T47D (cell line): ENCODE measurements around the gene JOSD1.

ENCODE experiments used
- DNase-seq, 2 experiments: peaks; one replicate each; pipeline versions ENCODE4 v3.0.0 to v3.0.0-alpha.2; 2011 to 2012; ENCODE audit warnings: low read depth in 1 of 2, low spot score in 1 of 2
- JUND ChIP-seq: IDR thresholded peaks from 2 replicates; pipeline ENCODE4 v1.6.1; 2012; ENCODE audit warnings: low read depth
- in situ Hi-C: cut with HindIII; loops from 2 replicates; pipeline ENCODE4 v1.10.0; 2016; ENCODE audit warnings: low sequenced_read_pairs, low pct_unique_long_range_greater_than_20kb

JOSD1 gene

DNA sequence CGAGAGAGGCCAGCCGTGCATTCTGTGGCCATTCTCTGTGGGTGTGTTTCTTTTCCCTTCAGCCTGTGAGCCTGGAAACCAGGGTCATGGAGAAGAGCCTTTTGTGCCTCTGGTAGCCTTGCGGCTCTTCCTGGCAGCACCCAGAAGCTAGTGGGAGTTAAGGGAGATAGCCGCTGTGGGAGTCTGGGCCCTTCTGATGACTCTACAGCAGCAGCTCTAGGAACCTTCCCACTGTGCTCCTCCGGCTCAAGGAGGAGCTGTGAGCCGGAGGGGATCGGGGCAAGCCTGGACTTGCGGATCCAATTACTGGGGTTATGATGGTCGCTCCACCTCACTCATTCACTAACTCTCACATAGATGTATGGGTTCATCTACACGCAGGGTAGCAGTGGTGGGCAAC, 15.5 kb upstream of the JOSD1 start:
- in situ Hi-C loops, result no loop called here
- no peak for TF ChIP-seq JUND
- no peak for DNase-seq

DNA sequence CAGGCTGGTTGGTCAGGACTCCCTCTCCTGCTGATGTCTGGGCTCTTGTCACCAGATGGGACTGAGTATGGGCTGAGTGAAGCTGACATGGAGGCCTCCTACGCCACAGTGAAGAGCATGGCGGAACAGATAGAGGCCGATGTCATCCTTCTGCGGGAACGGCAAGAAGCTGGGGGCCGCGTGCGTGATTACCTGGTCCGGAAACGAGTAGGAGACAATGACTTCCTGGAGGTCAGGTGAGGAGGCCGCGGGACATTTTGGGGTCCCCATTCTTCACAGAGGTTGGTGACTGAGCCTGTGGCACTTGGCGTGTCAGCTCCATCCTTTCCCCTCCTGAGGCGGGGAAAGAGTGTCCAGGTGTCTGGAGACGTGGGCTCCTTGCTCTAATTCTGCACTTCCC, 15.1 kb upstream of the JOSD1 start:
- in situ Hi-C loops, result no loop called here
- DNase-seq, result no peak
- TF ChIP-seq JUND, result no peak

DNA sequence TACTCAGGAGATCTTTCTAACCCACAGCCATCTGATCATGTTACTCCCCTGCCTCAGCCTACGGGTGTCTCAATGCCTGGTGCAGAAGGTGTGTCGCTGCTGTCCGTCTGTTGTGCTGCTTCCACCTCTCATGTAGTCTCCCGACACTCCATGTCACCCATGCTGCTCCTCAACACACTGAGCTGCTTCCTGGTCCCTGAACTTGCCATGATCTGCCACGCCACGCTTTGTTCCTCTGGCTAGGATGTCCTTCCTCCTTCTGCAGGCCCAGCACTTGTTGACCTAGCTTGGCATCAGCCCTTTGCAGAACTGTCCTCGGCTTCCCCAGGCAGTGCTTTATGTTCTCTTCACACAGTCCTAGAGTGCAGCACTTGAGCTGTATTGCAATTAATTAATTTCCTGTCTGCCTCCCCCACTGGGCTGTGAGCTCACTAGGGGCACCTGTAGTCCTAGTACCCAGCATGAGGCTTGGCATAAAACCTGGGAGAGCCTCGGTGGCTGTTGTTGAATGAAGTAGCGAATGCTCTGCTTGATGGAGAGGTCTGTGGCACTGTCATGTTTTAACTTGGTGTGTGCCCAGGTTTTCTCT, 14.5 kb upstream of the JOSD1 start:
- DNase-seq, result no peak
- in situ Hi-C loops, result no loop called here

DNA sequence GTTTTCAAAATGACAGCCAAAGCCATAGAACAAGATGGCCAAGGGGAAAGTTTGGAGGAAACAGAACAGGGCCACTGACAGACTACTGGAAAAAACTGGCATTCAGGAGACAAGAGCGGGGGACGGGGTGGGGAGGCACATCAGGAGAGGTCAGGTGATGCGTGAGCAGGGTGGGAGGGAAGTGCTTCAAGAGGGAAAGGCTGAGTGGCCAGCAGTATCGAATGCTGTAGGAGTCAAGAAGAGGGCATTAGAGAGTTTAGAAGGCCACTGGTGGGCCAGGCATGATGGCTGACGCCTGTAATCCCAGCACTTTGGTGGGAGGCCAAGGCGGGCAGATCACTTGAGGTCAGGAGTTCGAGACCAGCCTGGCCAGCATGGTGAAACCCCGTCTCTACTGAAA, 13.2 kb upstream of the JOSD1 start:
- in situ Hi-C loops, result no loop called here
- no peak for TF ChIP-seq JUND

More for the DNA sequence above, 14.5 kb upstream of the JOSD1 start:
- no peak for TF ChIP-seq JUND

DNA sequence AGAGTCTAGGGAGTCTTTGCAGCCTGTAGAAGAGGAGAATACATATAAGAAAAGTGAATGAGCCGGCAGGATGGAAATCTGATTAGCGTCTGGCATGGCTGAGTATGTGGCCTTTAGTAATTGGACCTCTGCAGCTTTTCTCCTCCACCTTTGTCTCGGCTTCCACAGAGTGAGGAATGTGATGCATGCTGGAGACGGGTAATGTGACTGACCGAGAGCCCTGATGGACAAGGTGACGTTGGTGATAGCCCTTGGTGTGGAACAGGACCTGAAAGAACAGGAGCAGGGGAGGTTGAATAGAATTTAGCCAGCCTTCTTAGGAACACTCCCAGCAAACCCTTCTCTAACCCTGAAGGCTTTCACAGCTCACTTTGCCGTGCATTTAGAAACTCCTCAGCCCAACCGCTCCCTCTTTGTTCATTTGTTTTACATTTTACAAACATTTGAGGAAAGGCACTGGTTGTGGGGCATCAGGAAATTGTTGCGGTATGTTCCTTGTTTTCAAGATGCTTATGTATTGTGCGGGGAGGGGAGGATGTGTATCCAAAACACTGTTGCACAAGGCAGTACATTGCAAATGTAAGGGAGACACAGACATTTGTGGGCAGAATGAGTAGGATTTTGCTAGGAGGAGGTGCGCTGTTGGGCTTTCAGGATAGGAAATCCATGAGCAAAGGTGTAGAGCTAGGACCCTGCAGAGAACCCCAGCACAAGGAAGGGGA, 11.9 kb upstream of the JOSD1 start:
- in situ Hi-C loops, result no loop called here
- TF ChIP-seq JUND, result no peak
- DNase-seq, result no peak

More for the DNA sequence above, 13.2 kb upstream of the JOSD1 start:
- DNase-seq, result no peak

DNA sequence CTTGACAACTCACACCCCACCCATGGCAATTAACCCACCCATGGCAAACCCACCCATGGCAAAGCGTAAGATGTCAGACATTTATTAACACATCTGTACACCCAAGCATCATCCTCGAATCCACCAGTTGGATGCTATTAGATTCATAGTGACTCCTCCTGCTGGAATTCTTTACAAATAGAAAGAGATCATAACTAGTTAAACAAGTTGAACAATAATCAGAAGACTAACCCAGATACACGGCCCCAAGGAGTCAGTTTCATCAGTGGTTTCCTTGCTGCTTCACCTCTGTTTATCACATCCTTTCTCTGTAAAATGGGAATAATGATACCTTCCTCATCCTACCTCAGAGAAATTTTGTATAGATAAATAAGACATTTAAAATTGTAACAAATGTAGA, 10.1 kb upstream of the JOSD1 start:
- in situ Hi-C loops, result no loop called here
- TF ChIP-seq JUND, result no peak
- no peak for DNase-seq

DNA sequence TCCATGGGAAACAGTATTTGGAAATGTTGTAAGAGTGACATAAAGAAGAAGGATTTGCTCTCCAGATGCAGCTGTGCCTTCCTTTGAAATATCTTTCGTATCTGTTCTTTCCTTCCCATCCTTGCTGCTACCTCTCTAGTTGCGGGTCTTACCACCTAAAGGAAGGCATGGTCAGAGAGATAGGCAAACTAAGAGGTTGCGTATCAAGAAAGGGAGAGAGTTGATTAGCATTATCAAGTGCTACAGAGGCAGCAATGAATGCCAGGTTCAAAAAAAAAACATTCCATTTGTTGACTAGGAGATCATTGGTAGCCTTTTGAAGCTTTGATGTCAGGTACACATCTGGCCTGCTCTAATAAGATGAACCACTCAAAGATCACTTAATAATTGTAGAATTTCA, 9.6 kb upstream of the JOSD1 start:
- in situ Hi-C loops, result no loop called here
- no peak for DNase-seq
- no peak for TF ChIP-seq JUND

DNA sequence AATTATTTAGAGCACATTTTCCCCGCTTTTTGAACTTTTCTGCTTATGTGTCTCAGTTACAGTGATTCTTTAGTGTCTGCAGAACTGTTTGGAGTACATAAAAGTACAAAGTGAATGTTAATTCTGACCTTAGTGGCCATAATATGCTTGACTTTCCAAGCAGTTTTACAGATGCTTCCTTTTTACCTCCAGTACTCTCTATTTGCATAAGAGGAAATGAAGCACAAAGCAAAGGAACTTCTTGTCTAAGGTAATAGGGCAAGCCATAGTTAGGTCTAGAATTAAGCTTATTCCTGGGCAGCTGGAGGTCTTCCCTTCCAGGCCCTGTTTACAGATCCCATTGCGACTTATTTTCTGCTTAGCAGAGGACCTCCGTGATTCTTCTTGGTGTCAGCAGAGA, 8.6 kb upstream of the JOSD1 start:
- no peak for DNase-seq
- in situ Hi-C loops, result no loop called here
- TF ChIP-seq JUND, result no peak

DNA sequence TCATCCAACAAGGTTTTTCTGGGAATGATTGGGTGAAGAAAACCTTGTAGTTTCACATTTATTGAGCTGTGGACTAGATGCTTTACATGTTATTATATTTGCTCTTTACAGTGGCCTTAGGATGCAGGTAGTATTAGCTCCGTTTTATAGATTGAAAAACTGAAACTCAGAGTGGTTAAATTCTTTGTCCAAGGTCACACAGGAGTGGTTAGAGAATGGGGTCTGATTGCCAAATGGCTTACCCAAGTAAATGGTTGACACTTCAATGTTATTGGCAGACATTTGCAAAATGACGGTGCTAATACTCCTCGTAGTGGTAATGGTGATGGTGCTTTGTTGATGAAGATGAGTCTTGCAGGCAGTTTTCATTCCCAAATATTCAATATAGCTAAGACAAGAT, 7.2 kb upstream of the JOSD1 start:
- in situ Hi-C loops, result no loop called here
- no peak for TF ChIP-seq JUND

DNA sequence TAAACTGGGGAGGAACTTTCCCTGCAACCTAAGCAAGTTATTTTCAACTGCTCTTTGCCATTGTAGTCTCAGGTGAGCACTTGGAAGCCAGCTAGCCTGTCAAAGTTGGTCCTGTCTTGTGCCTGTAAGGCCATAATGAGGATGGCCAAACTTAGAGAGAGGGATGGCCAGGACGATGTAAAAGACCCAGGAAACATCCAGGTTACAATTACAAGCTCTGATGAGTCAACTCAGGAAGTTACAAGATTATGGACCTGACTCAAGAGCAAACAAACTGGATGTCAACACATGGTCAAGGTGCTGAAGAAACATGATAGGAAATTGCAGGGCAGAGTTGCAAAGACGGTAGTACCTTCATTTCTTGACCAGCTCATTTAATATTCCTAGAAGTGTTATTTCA, 6.6 kb upstream of the JOSD1 start:
- in situ Hi-C loops, result no loop called here
- no peak for TF ChIP-seq JUND
- DNase-seq, result no peak

More for the DNA sequence above, 7.2 kb upstream of the JOSD1 start:
- DNase-seq, result no peak

DNA sequence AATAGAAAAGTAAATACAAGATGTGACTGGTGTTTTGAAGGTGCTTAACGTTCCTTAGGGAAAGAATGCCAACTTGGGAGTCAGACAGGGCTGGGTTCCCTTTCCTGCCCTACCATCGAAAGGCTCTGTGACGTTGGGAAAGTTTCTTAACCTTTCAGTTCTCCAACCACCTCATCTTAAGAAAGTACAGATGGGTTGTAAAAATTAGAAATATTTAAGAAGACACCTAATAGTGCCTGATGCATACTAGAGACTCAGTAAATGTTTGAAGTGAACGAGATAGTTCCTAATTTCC, 6.1 kb upstream of the JOSD1 start:
- in situ Hi-C loops, result no loop called here
- TF ChIP-seq JUND, result no peak
- no peak for DNase-seq

DNA sequence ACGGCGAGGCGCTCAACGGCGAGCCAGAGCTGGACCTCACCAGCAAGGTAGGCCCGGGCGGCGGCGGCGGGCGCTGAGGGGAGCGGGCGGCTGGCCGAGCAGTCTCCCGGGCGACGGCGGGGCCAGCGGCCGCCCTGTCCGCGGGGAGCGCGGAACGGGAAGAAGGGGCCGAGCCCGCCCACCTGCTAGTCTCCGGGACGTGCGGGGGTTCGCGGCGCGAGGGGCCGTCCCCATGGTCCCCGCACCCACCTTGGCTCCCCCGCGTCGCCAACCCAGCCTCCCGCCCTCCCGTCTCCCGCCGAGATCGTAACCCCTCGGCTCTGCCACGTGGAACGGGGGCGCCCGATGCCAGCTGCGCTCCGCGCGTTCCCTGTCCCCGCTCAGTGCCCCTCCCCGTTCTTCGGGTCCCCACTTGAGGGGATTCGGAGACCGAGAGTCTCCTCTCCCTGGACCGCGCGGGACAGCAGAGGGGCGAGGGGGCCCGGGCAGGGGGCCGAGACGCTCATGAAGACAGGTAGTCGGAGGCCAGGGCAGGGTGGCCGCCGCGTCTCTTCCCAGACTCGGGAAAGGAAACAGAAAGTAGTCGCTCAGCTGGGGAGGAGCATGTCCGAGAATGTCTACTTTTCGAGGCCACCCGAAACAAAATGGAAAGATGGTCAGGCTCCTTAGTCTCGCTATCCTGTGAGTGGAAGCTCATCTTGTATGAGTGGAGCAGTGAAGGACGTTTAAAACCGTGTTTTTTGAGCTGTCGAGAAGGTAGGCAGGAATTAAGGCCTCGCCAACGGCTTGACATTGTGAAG, 5.6 kb upstream of the JOSD1 start:
- in situ Hi-C loops, result no loop called here
- TF ChIP-seq JUND, result no peak
- peak in 1 of 2 experiments; percentile 24 for DNase-seq
